Stimulated activated CD8-positive, alpha-beta memory T cell treated with anti-CD3 and anti-CD28 coated beads, Interleukin-15, amount 100 ng/mL, for 4 hours (primary cell): ENCODE results near the gene GNA12.
"Not testable (repeated sequence)": the region's sequence is repeated elsewhere in the genome, so short reads cannot be mapped to it uniquely, and the experiment has no call there.

Source experiments
- DNase-seq, 2 donors: peaks; one replicate each; pipeline ENCODE4 v3.0.0-alpha.2; 2020; ENCODE audit warnings: low read depth in 2 of 2

GNA12 gene

GRCh38 chr7:2691932-2692439 lies 152.1 kb downstream of the GNA12 start:
- DNase-seq = not testable (repeated sequence)

GRCh38 chr7:2691011-2691707 lies 152.9 kb downstream of the GNA12 start:
- DNase-seq = no peak

GRCh38 chr7:2689951-2690705 lies 154.0 kb downstream of the GNA12 start:
- DNase-seq = no peak

- DNase-seq = no peak
These were observed 154.7 kb downstream of the GNA12 start for GRCh38 chr7:2689343-2689847.

- DNase-seq = no peak
These were observed 155.4 kb downstream of the GNA12 start for GRCh38 chr7:2688409-2689342.

- no peak for DNase-seq
These were observed 156.2 kb downstream of the GNA12 start, which contains the start of gene AMZ1 for GRCh38 chr7:2687881-2688318. AMZ1 (plus strand) TSS chr7:2688202; CDS start chr7:2700452, 12,250 bp downstream.

GRCh38 chr7:2687338-2687869 lies 156.7 kb downstream of the GNA12 start:
- DNase-seq = no peak

- DNase-seq = no peak
These were observed 158.0 kb downstream of the GNA12 start for GRCh38 chr7:2686101-2686500.

GRCh38 chr7:2684501-2684900 lies 159.6 kb downstream of the GNA12 start:
- no peak for DNase-seq

GRCh38 chr7:2681929-2682799 lies 161.9 kb downstream of the GNA12 start:
- DNase-seq = no peak

GRCh38 chr7:2680792-2681490 lies 163.2 kb downstream of the GNA12 start:
- DNase-seq = peak in 1 of 2 donors; percentile 10

GRCh38 chr7:2680256-2680655 lies 163.9 kb downstream of the GNA12 start:
- no peak for DNase-seq

GRCh38 chr7:2679135-2680127 lies 164.7 kb downstream of the GNA12 start:
- not testable (repeated sequence) for DNase-seq

GRCh38 chr7:2678454-2678853 lies 165.7 kb downstream of the GNA12 start:
- not testable (repeated sequence) for DNase-seq
